NB4 (cell line): ENCODE results near the gene SFN.
A peak's percentile ranks its signal among the peaks of the same experiment; 100 is the strongest.

Experiments used
- POLR2A ChIP-seq: IDR thresholded peaks from 2 replicates; pipeline ENCODE4 v1.6.1; 2011; ENCODE audit warnings: mild to moderate bottlenecking; ENCODE audit not compliant: insufficient read length; ENCODE audit errors: extremely low read depth
- TF ChIP-seq, protein P1 (sequence below): IDR thresholded peaks from one replicate; pipeline ENCODE4 v1.5.1; 2012; ENCODE audit warnings: low read depth, low read length
- TF ChIP-seq, protein P2 (sequence below): IDR thresholded peaks from 2 replicates; pipeline ENCODE4 v1.6.1; 2011; ENCODE audit warnings: low read depth, low read length

GRCh38 chr1:26862781-26863684 is at the start of gene SFN:
- TF ChIP-seq, protein P1, sequence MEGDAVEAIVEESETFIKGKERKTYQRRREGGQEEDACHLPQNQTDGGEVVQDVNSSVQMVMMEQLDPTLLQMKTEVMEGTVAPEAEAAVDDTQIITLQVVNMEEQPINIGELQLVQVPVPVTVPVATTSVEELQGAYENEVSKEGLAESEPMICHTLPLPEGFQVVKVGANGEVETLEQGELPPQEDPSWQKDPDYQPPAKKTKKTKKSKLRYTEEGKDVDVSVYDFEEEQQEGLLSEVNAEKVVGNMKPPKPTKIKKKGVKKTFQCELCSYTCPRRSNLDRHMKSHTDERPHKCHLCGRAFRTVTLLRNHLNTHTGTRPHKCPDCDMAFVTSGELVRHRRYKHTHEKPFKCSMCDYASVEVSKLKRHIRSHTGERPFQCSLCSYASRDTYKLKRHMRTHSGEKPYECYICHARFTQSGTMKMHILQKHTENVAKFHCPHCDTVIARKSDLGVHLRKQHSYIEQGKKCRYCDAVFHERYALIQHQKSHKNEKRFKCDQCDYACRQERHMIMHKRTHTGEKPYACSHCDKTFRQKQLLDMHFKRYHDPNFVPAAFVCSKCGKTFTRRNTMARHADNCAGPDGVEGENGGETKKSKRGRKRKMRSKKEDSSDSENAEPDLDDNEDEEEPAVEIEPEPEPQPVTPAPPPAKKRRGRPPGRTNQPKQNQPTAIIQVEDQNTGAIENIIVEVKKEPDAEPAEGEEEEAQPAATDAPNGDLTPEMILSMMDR: peak; percentile 51
- TF ChIP-seq, protein P2, sequence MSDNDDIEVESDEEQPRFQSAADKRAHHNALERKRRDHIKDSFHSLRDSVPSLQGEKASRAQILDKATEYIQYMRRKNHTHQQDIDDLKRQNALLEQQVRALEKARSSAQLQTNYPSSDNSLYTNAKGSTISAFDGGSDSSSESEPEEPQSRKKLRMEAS: peak; percentile 9; the same call in 1 of the 2 replicates
- no peak for TF ChIP-seq POLR2A
